Activated CD8-positive, alpha-beta memory T cell treated with anti-CD3 and anti-CD28 coated beads for 48 hours (primary cell): Measurements from ENCODE around the gene MAD2L1.
"Not testable (repeated sequence)": the region's sequence is repeated elsewhere in the genome, so short reads cannot be mapped to it uniquely, and the experiment has no call there.

Experiments used
- DNase-seq, 3 experiments: peaks; one replicate each; pipeline ENCODE4 v3.0.0-alpha.2; 2020; ENCODE audit warnings: low read depth in 2 of 3, low spot score in 2 of 3

Gene MAD2L1

DNA sequence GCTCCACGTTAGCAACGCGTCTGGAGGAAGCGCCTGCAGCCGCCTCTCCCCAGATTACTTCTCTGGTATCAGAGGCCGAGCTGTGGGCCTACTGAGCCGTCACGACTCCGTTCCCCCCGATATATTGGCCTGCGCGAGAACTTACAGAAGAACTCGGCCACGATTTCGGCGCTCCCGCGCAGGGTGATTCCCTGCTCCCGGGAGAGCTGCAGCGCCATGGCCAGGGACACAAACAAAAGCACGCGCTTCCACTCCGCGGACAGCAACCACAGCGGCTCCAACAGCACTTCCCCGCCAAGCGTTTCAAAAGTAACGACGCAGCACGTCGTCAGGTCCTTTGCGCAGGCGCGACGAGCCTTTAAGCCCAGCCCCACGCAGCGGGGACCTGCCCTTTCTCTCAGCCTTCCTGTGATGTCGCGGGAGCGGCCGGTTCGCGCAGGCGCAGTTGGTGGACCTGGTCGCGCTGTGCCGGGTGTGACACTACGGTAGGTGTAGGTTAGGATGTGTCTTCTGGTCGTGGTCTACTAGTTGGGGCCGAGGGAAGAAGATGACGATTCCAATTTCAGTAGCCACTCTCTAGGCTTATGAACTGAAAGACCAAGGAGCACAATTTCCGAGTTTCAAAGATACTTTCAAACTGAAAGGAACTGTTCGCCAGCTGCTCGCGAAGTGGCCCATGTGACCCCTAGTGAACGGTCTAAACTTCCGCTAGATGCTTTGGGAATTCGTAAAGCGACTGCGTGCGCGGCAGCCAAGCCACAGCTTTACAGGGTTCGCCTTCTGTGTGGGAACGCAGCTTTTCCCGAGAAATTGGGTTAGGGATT, at the start of gene MAD2L1:
MAD2L1 (minus strand) TSS at position 332 of the 824 bp plus-strand sequence; CDS start at position 218, 114 bp downstream.
- peak; percentile 77 to 96 (median 95) for DNase-seq

DNA sequence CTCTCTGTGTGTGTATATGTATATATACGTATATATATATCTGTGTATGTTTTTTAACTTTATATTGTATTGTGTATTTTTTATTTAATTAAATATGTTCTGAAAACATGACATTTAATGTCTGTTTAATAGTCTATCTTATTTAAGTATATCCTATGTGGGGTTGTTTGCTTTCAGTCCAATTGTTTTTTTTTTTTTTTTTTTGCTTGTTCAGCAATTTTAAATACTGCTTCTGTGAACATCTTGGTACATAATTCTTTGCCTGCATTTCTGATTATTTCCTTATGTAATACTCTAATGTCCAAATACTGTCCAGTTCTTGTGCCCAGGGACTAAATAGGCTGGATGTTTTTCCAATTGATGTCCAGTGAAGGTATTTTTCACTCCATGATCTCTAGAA, 45.1 kb upstream of the MAD2L1 start:
- DNase-seq = no peak

DNA sequence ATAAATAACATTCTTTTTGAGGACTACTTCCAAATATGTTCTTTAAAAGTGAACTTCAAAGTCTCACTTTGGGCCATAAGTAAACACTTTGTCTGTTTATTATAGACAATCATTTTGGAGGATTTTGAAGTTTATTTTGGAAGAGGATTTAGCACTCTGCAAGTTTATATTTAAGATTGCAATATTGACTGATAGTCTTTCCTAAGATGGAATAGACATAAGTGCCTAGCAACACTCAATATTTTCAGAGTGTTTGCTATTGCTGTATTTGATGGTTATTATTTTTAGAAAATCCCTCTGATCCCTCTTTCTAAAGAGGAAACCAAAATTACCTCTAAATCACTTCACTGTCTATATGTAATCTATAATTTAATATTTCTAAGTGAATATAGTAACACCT, 42.8 kb upstream of the MAD2L1 start:
- no peak for DNase-seq

DNA sequence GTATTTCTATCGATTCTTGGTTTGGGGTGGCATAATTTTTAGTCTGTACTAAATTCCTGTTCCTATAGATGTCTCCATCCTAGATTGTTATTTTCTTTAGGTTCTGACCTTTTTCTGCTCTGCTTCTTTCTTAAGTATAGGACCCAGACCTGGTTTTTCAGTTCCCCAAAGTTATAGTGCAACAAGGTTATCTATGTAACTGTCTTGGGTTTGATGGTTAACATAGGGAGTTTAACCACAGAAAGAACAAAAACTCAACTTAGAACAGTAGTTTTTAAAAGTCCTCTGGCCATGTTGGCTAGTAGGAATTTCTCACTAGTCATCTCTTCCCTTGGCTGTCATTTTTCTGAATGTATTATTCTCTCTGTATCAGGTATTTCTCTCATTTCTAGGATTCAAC, 38.8 kb upstream of the MAD2L1 start:
- no peak for DNase-seq

DNA sequence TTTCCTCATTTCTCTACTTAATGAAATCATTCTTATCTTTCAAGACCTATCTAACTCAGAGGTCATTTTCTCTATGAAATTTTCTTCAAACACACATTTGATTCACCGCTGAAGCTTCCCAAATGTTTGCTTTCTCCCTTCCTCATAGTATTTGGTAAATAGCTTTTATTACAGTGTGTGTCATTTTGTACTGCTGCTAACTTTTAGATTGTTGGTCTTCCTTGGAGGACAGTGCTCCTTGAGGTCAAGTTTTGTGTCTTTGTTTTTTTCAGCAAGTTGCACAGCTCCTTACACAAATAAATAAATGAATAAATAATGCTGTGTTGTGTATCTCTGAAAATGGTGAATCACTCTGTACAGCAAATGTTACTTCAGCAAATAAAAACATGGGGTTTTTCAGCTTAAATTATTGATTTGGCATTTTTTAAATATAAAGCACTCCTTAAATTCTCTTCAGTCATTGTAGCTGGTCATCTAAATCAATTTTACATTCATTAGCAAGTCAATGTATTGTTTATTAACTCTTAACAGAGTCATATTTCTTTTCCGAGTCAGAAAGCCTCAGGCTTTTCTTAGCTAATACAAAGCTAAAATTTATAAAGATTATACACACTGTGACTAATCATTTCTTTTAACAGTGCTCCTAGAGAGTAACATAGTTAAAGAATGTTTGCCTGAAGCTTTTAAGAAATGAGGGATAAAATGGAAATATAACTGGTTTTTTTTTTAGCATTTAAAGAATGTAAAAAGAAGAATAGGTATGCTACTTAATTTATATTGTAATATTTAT, 30.1 kb upstream of the MAD2L1 start:
- DNase-seq = no peak

DNA sequence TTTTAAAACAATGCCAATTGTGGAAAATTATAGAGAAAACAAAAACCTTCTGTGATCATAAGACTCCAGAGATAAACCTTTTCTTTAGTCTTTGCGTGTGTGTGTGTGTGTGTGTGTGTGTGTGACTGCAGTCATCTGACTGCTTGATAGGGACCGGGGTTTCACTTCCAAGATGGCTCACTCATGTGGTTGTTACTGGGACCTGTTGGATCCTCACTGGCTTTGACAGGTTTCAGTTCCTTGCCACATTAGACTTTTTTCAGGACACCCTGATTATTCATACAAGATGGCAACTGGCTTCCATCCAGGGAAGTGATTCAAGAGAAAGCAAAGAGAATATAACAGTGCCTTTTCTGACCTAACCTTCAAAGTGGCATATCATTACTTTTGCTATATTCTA, 21.9 kb upstream of the MAD2L1 start:
- DNase-seq = no peak

DNA sequence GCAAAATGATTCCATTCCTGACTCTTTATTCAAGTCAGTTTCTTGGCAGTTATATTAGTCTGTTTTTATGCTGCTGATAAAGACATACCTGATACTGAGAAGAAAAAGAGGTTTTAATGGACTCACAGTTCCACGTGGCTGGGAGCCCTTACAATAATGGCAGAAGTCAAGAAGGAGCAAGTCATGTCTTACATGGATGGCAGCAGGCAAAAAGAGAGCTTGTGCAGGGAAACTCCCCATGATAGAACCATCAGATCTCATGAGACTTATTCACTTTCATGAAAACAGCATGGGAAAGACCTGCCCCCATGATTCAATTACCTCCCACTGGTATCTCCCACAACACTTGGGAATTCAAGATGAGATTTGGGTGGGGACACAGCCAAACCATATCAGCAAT, 21.4 kb upstream of the MAD2L1 start:
- not testable (repeated sequence) for DNase-seq

DNA sequence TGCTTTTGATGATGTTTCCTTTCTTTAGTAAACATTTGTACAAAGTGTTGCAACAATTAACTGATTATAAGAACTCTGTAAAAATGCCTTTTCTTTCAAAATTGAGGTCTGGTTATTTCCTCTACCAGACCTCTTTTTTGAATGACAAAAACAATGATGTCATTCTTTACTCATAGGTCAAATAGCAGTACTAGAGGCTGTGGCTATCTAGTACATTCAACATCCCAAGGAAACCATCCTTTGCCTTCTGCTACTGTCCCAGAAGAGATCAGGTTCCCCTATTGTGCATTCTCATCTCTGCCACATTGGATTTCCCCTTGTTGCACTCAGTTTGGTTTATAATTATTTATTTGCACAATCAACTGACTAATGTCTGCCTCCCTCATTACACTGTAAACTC, 19.1 kb upstream of the MAD2L1 start:
- no peak for DNase-seq

DNA sequence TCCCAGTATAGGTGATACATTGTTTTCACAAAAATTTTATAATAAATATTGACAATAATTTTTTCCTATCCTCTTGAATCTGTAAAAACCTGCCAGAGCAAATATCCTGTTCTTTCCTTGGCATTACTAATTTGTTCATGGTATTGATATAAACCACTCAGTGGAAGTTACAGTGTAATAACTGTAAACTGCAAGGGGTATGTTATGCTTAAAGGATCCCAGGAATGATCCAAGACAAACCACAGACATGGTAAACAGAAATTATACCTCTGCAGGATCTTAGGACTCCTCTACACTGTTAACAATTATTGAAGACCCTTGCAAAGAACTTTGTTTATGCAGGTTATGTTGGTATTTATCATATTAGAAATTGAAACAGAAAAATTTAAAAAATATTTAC, 17.7 kb upstream of the MAD2L1 start:
- DNase-seq = no peak

DNA sequence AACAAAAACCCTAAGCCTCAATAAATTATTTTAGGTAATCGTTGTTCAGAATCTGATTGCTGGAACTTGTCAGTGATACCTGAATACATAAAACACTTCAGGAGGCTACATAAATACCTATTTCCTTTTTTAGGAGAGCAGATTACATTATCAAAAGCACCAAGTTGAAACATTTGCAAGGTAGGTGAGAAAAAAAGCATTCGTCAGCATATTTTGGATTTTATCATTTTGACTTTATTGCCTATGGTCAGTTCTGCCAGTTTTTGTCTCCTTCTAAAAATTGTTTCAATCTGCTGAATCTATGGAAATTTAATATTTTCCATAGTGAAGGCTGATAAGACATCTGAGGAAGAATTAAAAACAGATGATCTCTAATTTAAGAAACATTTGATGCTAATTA, 16.5 kb upstream of the MAD2L1 start:
- DNase-seq = no peak

DNA sequence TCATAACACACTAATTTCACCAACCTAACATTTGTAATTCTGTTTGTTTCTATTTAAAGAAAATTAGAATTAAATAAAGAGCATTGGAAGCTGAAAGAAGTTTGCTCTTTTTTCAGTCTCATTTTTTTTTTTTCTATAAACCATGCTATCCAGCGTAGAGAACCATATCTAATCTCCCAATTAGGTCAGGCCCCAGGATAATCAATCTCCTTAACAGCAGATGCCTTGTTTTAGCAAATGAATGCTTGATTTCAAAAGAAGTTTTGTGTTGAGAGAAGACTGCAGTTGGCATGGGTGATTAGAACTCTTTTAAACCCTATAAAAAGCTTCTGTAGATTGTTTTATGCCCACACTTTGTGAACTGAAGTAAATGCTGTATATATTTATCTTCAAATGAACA, 15.6 kb upstream of the MAD2L1 start:
- no peak for DNase-seq

DNA sequence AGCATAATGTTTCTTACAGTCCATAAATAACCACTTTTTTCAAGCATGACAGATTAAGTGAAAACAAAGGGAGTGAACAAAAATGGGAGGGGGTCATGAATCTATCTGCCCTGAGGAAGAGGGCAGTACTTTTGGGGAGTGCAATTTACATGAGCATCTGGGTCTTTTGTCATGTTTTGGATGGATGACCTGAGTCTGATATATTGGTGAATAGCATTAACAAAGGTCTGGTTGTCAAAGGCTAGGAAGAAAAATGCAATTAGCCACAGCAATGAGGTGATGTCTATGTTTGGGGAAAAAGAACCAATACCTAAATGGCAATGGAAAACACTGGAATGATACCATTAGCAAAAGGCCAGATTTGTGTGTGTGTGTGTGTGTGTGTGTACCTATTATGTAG, 15.1 kb upstream of the MAD2L1 start:
- no peak for DNase-seq

DNA sequence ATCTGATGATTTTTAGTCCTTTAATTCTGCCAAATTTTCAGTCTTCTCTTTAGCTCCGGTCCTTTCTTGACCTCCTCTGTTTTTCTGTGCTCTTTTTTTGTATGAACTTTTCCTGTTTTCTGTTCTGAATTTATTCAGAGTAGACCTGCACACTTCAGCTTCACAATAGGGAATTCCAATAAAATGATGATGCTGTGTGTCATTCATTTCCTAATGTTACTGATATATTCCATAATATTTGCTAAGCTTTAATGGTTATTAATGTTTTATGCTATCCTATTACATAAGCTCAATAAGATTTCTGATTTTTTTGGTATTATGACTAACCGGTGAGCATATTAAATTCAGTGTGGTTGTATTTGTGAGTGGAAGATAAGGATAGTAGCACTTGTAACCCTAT, 13.9 kb upstream of the MAD2L1 start:
- DNase-seq = no peak

DNA sequence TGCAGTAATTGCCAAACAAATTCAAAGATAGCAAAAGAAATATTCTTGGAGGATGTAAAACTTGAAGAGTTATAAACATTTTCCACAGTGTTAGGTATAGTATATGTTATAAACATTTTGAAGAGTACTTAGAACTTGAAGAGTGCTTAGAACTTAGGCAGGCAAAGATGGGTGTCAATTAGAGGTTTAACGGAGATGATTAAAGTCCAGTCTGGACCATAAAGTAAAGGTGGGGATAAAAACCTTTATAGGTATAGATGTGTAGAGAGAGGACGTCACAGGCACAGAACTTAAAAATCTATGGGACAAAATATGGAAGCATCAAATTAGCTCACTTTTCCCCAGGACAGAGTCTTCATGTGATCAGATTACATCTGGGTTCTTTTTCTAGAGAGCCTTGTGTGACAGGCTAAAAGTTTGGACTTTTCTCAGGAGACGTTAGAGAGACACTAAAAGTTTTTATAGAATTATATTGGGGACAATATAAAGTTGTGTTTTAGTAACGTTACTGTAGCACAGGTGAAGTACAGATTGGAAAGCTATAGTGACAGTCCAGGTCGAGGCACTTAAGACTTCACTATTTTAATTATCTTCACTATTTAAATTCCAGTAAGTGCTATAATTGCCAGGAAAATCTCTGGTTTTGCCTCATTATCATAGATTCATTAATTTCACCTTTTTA, 13.3 kb upstream of the MAD2L1 start:
- no peak for DNase-seq

DNA sequence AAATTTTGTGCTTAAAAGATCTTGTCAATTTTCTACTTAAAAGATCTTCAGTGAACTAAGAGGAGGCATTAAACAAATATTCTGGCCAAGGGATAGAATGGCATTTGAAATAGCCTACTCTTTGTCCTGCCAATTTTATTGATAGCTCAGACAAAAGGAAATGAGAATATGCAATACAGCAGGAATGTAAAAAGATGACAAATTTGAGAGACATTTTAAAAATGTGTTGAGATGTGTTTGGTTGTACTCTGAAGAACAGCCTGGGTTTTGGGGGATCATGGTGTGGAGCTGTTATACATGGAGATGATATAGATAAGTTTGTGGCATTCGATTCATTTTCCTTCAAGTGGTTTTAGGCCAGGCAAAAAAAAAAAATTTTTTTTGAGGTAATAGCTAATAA, 11.6 kb upstream of the MAD2L1 start:
- DNase-seq = no peak

DNA sequence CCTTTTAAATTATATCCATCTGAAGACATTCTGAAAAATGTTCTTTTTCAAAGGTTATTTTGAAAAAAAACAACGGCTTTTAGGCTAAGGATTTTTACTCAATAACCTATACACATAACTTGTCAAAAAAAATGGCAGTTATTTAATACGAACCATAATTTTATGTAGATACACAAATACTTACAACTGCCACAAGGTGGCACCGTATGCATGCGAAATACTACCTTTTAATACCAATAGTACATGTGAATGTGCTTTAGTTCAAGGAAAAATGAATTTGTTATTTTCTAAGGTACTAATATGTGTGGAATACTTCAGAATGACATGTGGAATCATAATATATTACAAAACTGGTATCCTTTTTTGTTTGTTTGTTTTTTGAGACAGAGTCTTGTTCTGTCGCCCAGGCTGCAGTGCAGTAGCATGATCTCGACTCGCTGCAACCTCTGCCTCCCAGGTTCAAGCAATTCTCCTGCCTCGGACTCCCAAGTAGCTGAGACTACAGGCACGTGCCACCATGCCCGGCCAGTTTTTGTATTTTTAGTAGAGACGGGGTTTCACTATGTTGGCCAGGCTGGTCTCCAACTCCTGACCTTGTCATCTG, 4.6 kb upstream of the MAD2L1 start:
- DNase-seq = no peak

DNA sequence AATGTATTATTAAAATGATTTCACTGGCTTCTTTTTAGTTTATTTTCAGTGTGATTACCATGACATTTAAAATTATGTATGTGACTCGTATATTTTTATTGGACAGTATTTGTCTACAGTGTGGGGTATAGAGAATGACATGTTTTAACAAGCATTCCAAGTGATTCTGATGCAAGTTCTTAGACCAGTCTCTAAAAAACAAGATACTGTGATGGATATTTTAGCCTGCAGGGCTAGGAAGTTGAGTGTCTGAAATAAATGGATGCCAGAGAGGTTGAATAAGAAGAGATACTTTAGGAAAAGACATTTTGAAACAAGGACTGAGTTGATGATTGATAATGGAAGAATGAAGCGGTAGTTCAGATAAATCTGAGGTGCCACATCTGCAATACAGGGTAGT, 3.5 kb upstream of the MAD2L1 start:
- no peak for DNase-seq

DNA sequence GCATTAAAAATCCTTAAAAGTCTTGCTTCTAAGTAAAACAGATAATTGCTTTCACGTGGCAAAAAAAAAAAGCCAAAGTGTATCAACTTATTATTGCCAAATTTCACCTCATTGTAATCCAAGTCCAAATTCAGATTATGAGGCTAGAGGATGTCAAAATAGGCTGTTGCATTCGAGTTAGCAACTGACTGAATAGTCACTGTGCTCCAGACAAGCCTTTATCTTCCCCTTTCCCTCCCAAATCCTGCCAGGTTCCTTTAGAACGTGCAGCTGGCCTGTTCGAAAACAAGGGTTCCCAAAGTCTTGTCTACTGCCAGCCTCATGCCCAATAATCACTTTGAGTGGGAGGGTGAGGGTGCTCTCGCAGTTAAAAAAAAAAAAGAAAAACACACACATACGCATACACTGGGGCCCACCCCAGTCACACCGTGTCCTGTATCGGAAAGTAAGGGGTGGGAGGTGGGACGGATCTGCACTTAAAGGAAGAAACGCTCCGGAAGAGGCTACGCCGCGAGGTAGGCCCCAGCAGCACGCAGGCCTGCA, 603 bp downstream of the MAD2L1 start:
- DNase-seq = no peak

DNA sequence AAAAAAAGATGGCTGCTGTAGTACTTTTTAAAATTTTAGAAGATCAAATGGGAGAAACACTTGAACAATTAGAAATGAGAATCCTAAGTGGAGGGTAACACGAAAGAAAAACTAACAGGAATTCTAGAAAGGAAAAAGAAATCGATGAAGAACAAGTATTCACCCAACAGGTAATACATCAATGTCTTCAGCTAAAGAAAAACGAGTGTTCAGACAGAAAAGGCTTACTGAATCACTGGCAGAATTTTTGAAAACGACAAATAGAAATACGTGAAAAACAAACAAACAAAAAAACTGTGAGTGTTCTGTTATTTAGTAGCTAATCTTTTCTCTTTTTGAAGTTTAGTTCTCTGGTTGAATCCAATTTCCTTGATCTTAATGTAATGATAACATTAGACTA, 1.8 kb downstream of the MAD2L1 start:
- no peak for DNase-seq

DNA sequence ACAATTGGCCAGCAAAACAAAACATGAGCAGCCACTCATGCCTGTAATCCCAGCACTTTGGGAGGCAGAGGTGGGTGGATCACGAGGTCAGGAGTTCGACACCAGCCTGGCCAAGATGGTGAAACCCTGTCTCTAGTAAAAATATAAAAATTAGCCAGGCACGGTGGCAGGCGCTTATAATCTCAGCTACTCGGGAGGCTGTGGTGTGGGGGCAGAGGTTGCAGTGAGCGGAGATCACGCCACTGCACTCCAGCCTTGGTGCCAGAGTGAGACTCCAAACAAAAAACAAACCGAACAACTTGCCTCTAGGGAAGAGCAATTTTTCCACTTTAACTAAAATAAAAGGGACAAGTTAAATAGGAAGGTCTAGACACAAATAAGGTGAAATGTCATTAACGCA, 2.9 kb downstream of the MAD2L1 start:
- DNase-seq = not testable (repeated sequence)

DNA sequence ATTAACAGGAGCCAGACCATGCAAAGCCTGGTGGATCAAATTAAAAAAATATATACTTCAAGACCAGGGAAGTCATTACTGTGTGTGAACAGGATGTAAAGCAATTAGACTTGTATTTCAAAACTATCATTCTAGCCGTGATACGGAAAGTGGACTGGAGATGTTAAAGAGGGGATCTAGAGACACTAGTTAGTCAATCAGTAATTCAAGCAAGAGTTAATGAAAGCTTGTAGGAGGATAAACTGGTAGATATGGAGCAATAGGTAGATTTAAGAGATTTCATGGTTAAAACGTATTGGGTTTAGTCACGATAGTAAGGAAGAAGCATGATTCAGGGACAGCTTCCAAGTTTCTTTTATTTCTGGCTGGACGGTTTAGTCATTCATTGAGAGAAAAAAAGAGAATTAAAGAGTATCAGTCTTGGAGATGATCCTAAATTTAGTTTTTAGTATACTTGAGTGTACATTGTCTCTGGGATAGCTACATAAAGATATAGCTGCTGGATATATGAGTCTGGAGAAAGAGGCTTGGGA, 3.9 kb downstream of the MAD2L1 start:
- DNase-seq = no peak
